GM18951 (cell line): ENCODE data around the gene NCKAP5.
"Not testable (repeated sequence)": the region's sequence is repeated elsewhere in the genome, so short reads cannot be mapped to it uniquely, and the experiment has no call there.

Experiments
- POLR2A ChIP-seq: IDR thresholded peaks from 4 replicates; pipeline ENCODE4 v1.6.1; 2011; ENCODE audit warnings: mild to moderate bottlenecking; ENCODE audit not compliant: insufficient read length, insufficient read depth; ENCODE audit errors: extremely low read depth
- in situ Hi-C: fragments of 300-500 bp; cut with MboI; formaldehyde crosslinking; loops from one replicate; pipeline ENCODE4 v1.12.0; 2022; ENCODE audit warnings: low sequenced_read_pairs, mixed read lengths, inconsistent platforms; ENCODE audit not compliant: unreplicated experiment

The NCKAP5 gene

GRCh38 chr2:132719480-132719879 lies 848.8 kb downstream of the NCKAP5 start:
- no peak for TF ChIP-seq POLR2A
- in situ Hi-C loops, result no loop called here

- in situ Hi-C loops, result no loop called here
- TF ChIP-seq POLR2A, result no peak
Observed at GRCh38 chr2:132716954-132717353, 851.3 kb downstream of the NCKAP5 start.

GRCh38 chr2:132715386-132716351 lies 852.6 kb downstream of the NCKAP5 start:
- TF ChIP-seq POLR2A, result no peak
- in situ Hi-C loops, result no loop called here

- in situ Hi-C loops, result no loop called here
- TF ChIP-seq POLR2A, result no peak
Observed at GRCh38 chr2:132703396-132703795, 864.9 kb downstream of the NCKAP5 start.

- in situ Hi-C loops, result no loop called here
- no peak for TF ChIP-seq POLR2A
Observed at GRCh38 chr2:132701810-132702209, 866.5 kb downstream of the NCKAP5 start.

- in situ Hi-C loops, result not testable (repeated sequence)
Observed at GRCh38 chr2:132699802-132700201, 868.5 kb downstream of the NCKAP5 start.

- in situ Hi-C loops, result not testable (repeated sequence)
Observed at GRCh38 chr2:132698347-132698746, 869.9 kb downstream of the NCKAP5 start.

- in situ Hi-C loops, result no loop called here
- TF ChIP-seq POLR2A, result no peak
Observed at GRCh38 chr2:132697556-132698205, 870.6 kb downstream of the NCKAP5 start.

- in situ Hi-C loops, result no loop called here
- TF ChIP-seq POLR2A, result no peak
Observed at GRCh38 chr2:132692816-132693215, 875.4 kb downstream of the NCKAP5 start.

- in situ Hi-C loops, result no loop called here
- no peak for TF ChIP-seq POLR2A
Observed at GRCh38 chr2:132691556-132691955, 876.7 kb downstream of the NCKAP5 start.

- in situ Hi-C loops, result no loop called here
- no peak for TF ChIP-seq POLR2A
Observed at GRCh38 chr2:132690664-132691303, 877.5 kb downstream of the NCKAP5 start.

GRCh38 chr2:132681766-132682165 lies 886.5 kb downstream of the NCKAP5 start:
- in situ Hi-C loops, result no loop called here

GRCh38 chr2:132680544-132680943 lies 887.7 kb downstream of the NCKAP5 start:
- in situ Hi-C loops, result no loop called here
- TF ChIP-seq POLR2A, result no peak

More at GRCh38 chr2:132681766-132682165, 886.5 kb downstream of the NCKAP5 start:
- no peak for TF ChIP-seq POLR2A
